ENCODE results near the gene TOMM22. TPM values are rescaled to one million over a fixed set of nuclear protein-coding genes. Genes with fewer than 3 reads are reported as not detected.

Gene TOMM22
- total and polyA plus RNA-seq, 5 experiments from 2014 or later, result 56.1 to 79.3 (median 67.2) TPM

GRCh38 chr22:38706901-38707195 lies 25.1 kb downstream of the TOMM22 start:
- H3K4me3 Mint-ChIP-seq, result peak overlapping the region; percentile 85 to 95 (median 90)
- ATAC-seq (no peak), DNase-seq (no peak)
- POLR2A ChIA-PET, result interaction anchor here (0.5 to 3.8 kb wide), 11 partner anchors 8 to 209 kb away, joined by 3 to 60 read pairs (median 10); partner anchors contain the start of genes CBY1, FAM227A, SUN2 and TOMM22
- peak overlapping the region; percentile 68 to 95 (median 92) for H3K27ac Mint-ChIP-seq
- H3K4me1 Mint-ChIP-seq, result peaks cover 27 to 69% (median 62%) of the 10 kb centered on the region in 4 donors
- peaks cover 0 to 17% (median 0%) of the 10 kb centered on the region in 3 donors for H3K36me3 Mint-ChIP-seq
- no peaks in the 10 kb centered on the region for H3K27me3 Mint-ChIP-seq
- no peaks in the 10 kb centered on the region for H3K9me3 Mint-ChIP-seq

GRCh38 chr22:38707346-38707745 lies 25.6 kb downstream of the TOMM22 start:
- Mint-ChIP-seq H3K36me3 (peaks cover 0 to 22% (median 0%) of the 10 kb centered on the region in 3 donors), H3K27ac (peak overlapping the region in 8 of 10 donors; percentile 70 to 95 (median 92)), H3K4me1 (peaks cover 31 to 71% (median 66%) of the 10 kb centered on the region in 4 donors), H3K27me3 (no peaks in the 10 kb centered on the region), H3K4me3 (peak overlapping the region; percentile 85 to 95 (median 90)), H3K9me3 (no peaks in the 10 kb centered on the region)
- DNase-seq, result no peak
- POLR2A ChIA-PET, result interaction anchor here (0.6 to 3.8 kb wide), 8 partner anchors 26 to 59 kb away, joined by 3 to 60 read pairs (median 6); partner anchors contain the start of genes CBY1 and FAM227A
- ATAC-seq, result no peak

- Mint-ChIP-seq H3K27ac (peak overlapping the region in 7 of 10 donors; percentile 7 to 88 (median 68)), H3K4me3 (peak overlapping the region; percentile 4 to 95 (median 89)), H3K4me1 (peaks cover 35 to 76% (median 72%) of the 10 kb centered on the region in 4 donors), H3K9me3 (no peaks in the 10 kb centered on the region), H3K27me3 (no peaks in the 10 kb centered on the region), H3K36me3 (peaks cover 0 to 25% (median 0%) of the 10 kb centered on the region in 3 donors)
- no peak for ATAC-seq
- POLR2A ChIA-PET, result interaction anchor here (0.6 to 3.8 kb wide), 8 partner anchors 26 to 58 kb away, joined by 3 to 60 read pairs (median 6); partner anchors contain the start of gene TOMM22
- DNase-seq, result no peak
Observed at GRCh38 chr22:38707984-38708383, 26.2 kb downstream of the TOMM22 start.

GRCh38 chr22:38709306-38709705 lies 27.5 kb downstream of the TOMM22 start:
- Mint-ChIP-seq H3K27me3 (no peaks in the 10 kb centered on the region), H3K27ac (peak overlapping the region in 5 of 10 donors; percentile 18 to 64 (median 60)), H3K4me3 (peak overlapping the region in 8 of 10 donors; percentile 32 to 67 (median 56)), H3K9me3 (no peaks in the 10 kb centered on the region), H3K4me1 (peaks cover 41 to 83% (median 82%) of the 10 kb centered on the region in 4 donors), H3K36me3 (peaks cover 0 to 25% (median 0%) of the 10 kb centered on the region in 3 donors)
- ATAC-seq (no peak), DNase-seq (no peak)
- POLR2A ChIA-PET, result interaction anchor here (0.5 to 3.1 kb wide), 6 partner anchors 10 to 43 kb away, joined by 3 to 12 read pairs (median 6); partner anchors contain the start of gene TOMM22

GRCh38 chr22:38710351-38710750 lies 28.6 kb downstream of the TOMM22 start:
- no peak for DNase-seq
- POLR2A ChIA-PET, result interaction anchor here (1.2 to 3.1 kb wide), 4 partner anchors 15 to 42 kb away, joined by 6 to 12 read pairs (median 6); partner anchors contain the start of gene TOMM22
- Mint-ChIP-seq H3K27ac (peak overlapping the region in 2 of 10 donors; percentile 26 to 53), H3K4me3 (no peak overlapping the region), H3K27me3 (no peaks in the 10 kb centered on the region), H3K36me3 (peaks cover 0 to 26% (median 0%) of the 10 kb centered on the region in 3 donors), H3K9me3 (no peaks in the 10 kb centered on the region), H3K4me1 (peaks cover 48 to 86% (median 82%) of the 10 kb centered on the region in 4 donors)
- ATAC-seq, result no peak

- Mint-ChIP-seq H3K4me3 (no peak overlapping the region), H3K4me1 (peaks cover 50 to 90% (median 81%) of the 10 kb centered on the region in 4 donors), H3K27me3 (no peaks in the 10 kb centered on the region), H3K9me3 (no peaks in the 10 kb centered on the region), H3K36me3 (peaks cover 0 to 32% (median 0%) of the 10 kb centered on the region in 3 donors), H3K27ac (peak overlapping the region in 2 of 10 donors; percentile 8 to 26)
- ATAC-seq (no peak), DNase-seq (no peak)
- POLR2A ChIA-PET, result interaction anchor here (2.4 to 3.1 kb wide), 2 partner anchors 22 to 29 kb away, joined by 7 to 12 read pairs; partner anchors contain the start of gene TOMM22
Observed at GRCh38 chr22:38710866-38711265, 29.1 kb downstream of the TOMM22 start.

GRCh38 chr22:38712486-38713207 lies 30.9 kb downstream of the TOMM22 start:
- Mint-ChIP-seq H3K4me3 (peak overlapping the region in 1 of 10 donors; percentile 43), H3K27ac (peak overlapping the region in 8 of 10 donors; percentile 4 to 88 (median 69))

GRCh38 chr22:38713921-38714320 lies 32.2 kb downstream of the TOMM22 start:
- Mint-ChIP-seq H3K9me3 (no peaks in the 10 kb centered on the region), H3K27me3 (no peaks in the 10 kb centered on the region), H3K4me3 (no peak overlapping the region), H3K4me1 (peaks cover 36 to 64% (median 58%) of the 10 kb centered on the region in 4 donors), H3K27ac (peak overlapping the region in 7 of 10 donors; percentile 41 to 88 (median 49)), H3K36me3 (peaks cover 0 to 60% (median 9%) of the 10 kb centered on the region in 3 donors)
- POLR2A ChIA-PET, result no interaction called here
- DNase-seq (no peak), ATAC-seq (no peak)

More at GRCh38 chr22:38712486-38713207, 30.9 kb downstream of the TOMM22 start:
- Mint-ChIP-seq H3K9me3 (no peaks in the 10 kb centered on the region), H3K4me1 (peaks cover 43 to 77% (median 70%) of the 10 kb centered on the region in 4 donors), H3K36me3 (peaks cover 0 to 49% (median 9%) of the 10 kb centered on the region in 3 donors), H3K27me3 (no peaks in the 10 kb centered on the region)
- ATAC-seq (no peak), DNase-seq (no peak)
- POLR2A ChIA-PET, result no interaction called here

- ATAC-seq, result no peak
- peaks cover 30 to 51% (median 47%) of the 10 kb centered on the region in 4 donors for H3K4me1 Mint-ChIP-seq
Observed at GRCh38 chr22:38715176-38715764, 33.5 kb downstream of the TOMM22 start.

GRCh38 chr22:38715852-38716251 lies 34.1 kb downstream of the TOMM22 start:
- H3K27me3 Mint-ChIP-seq, result no peaks in the 10 kb centered on the region
- POLR2A ChIA-PET, result interaction anchor here (1.5 to 2.0 kb wide), 3 partner anchors 9 to 19 kb away, joined by 4 to 10 read pairs (median 5); partner anchors contain the start of gene GTPBP1
- H3K4me3 Mint-ChIP-seq, result no peak overlapping the region
- peak overlapping the region in 3 of 10 donors; percentile 36 to 86 (median 52) for H3K27ac Mint-ChIP-seq
- no peak for ATAC-seq
- H3K9me3 Mint-ChIP-seq, result no peaks in the 10 kb centered on the region
- DNase-seq, result no peak
- H3K4me1 Mint-ChIP-seq, result peaks cover 28 to 45% (median 41%) of the 10 kb centered on the region in 4 donors
- H3K36me3 Mint-ChIP-seq, result peaks cover 0 to 68% (median 9%) of the 10 kb centered on the region in 3 donors

More at GRCh38 chr22:38715176-38715764, 33.5 kb downstream of the TOMM22 start:
- POLR2A ChIA-PET, result interaction anchor here (0.7 to 2.0 kb wide), 4 partner anchors 9 to 37 kb away, joined by 4 to 10 read pairs (median 6); partner anchors contain the start of gene GTPBP1
- Mint-ChIP-seq H3K27ac (peak overlapping the region in 9 of 10 donors; percentile 30 to 86 (median 52)), H3K27me3 (no peaks in the 10 kb centered on the region), H3K4me3 (no peak overlapping the region), H3K36me3 (peaks cover 0 to 68% (median 9%) of the 10 kb centered on the region in 3 donors), H3K9me3 (no peaks in the 10 kb centered on the region)
- no peak for DNase-seq

- ATAC-seq (no peak), DNase-seq (no peak)
- Mint-ChIP-seq H3K36me3 (peaks cover 0 to 68% (median 9%) of the 10 kb centered on the region in 3 donors), H3K4me3 (no peak overlapping the region), H3K27me3 (no peaks in the 10 kb centered on the region), H3K27ac (peak overlapping the region in 2 of 10 donors; percentile 41), H3K4me1 (peaks cover 26 to 41% (median 37%) of the 10 kb centered on the region in 4 donors), H3K9me3 (no peaks in the 10 kb centered on the region)
- POLR2A ChIA-PET, result interaction anchor here (1.5 to 2.0 kb wide), 2 partner anchors 9 to 18 kb away, joined by 4 to 5 read pairs; no protein-coding TSS in a partner anchor
Observed at GRCh38 chr22:38716271-38716670, 34.5 kb downstream of the TOMM22 start.

GRCh38 chr22:38716826-38717225 lies 35.1 kb downstream of the TOMM22 start:
- Mint-ChIP-seq H3K27ac (peak overlapping the region in 1 of 10 donors; percentile 41), H3K4me1 (peaks cover 28 to 37% (median 35%) of the 10 kb centered on the region in 4 donors), H3K4me3 (no peak overlapping the region), H3K27me3 (no peaks in the 10 kb centered on the region), H3K9me3 (no peaks in the 10 kb centered on the region), H3K36me3 (peaks cover 0 to 69% (median 9%) of the 10 kb centered on the region in 3 donors)
- DNase-seq (no peak), ATAC-seq (no peak)
- POLR2A ChIA-PET, result interaction anchor here (1.5 kb wide), 1 partner anchor 8 kb away, joined by 4 read pairs; no protein-coding TSS in a partner anchor

All from naive thymus-derived CD8-positive, alpha-beta T cell (primary cell).